ENCODE measurements around the gene GPATCH2L.

Gene GPATCH2L

GRCh38 chr14:76151398-76152332 lies at the start of gene GPATCH2L:
Gene GPATCH2L, plus strand, starts transcription at chr14:76151922. Its CDS starts 2,442 bp downstream, at chr14:76154364.
- DNase-seq = peak; percentile 96 to 98

GRCh38 chr14:76104802-76105355 lies 46.8 kb upstream of the GPATCH2L start:
- no peak for DNase-seq

- no peak for DNase-seq
Measured at GRCh38 chr14:76106188-76106587, 45.5 kb upstream of the GPATCH2L start.

- no peak for DNase-seq
Measured at GRCh38 chr14:76109087-76109880, 42.4 kb upstream of the GPATCH2L start.

GRCh38 chr14:76112889-76113624 lies 38.7 kb upstream of the GPATCH2L start:
- DNase-seq = no peak

- no peak for DNase-seq
Measured at GRCh38 chr14:76113691-76114090, 38.0 kb upstream of the GPATCH2L start.

GRCh38 chr14:76115010-76115422 lies 36.7 kb upstream of the GPATCH2L start:
- no peak for DNase-seq

- DNase-seq = no peak
Measured at GRCh38 chr14:76117789-76118484, 33.8 kb upstream of the GPATCH2L start.

GRCh38 chr14:76118594-76118993 lies 33.1 kb upstream of the GPATCH2L start:
- DNase-seq = no peak

- DNase-seq = no peak
Measured at GRCh38 chr14:76121089-76121748, 30.5 kb upstream of the GPATCH2L start.

- no peak for DNase-seq
Measured at GRCh38 chr14:76123426-76124225, 28.1 kb upstream of the GPATCH2L start.

GRCh38 chr14:76125511-76125910 lies 26.2 kb upstream of the GPATCH2L start:
- DNase-seq = no peak

- DNase-seq = no peak
Measured at GRCh38 chr14:76126076-76126475, 25.6 kb upstream of the GPATCH2L start.

- no peak for DNase-seq
Measured at GRCh38 chr14:76129851-76130576, 21.7 kb upstream of the GPATCH2L start.

GRCh38 chr14:76131071-76131965 lies 20.4 kb upstream of the GPATCH2L start:
- no peak for DNase-seq

- DNase-seq = no peak
Measured at GRCh38 chr14:76133103-76133502, 18.6 kb upstream of the GPATCH2L start.

- no peak for DNase-seq
Measured at GRCh38 chr14:76134231-76134630, 17.5 kb upstream of the GPATCH2L start.

GRCh38 chr14:76135722-76136121 lies 16.0 kb upstream of the GPATCH2L start:
- no peak for DNase-seq

Data from CD4-positive, alpha-beta T cell treated with Interleukin-4 for 1 hour (primary cell).